OCI-LY7 (cell line): ENCODE measurements around the gene NEIL3. TPM values are rescaled to one million over a fixed set of nuclear protein-coding genes. Genes with fewer than 3 reads are reported as not detected.

Experiments used
- BruUV-seq: library from RNA; stranded (reverse); fragments of 400-500 nt; replicated peaks from 2 replicates; lab custom pipeline; 2021; lab: Mats Ljungman, UMichigan
- CTCF ChIA-PET: fragments of 300-600 bp; sonication (Branson Sonifier 250); formaldehyde crosslinking; loops from one replicate; lab custom pipeline; 2022; ENCODE audit warnings: antibody characterized with exemption; ENCODE audit not compliant: unreplicated experiment; lab: Charles Lee
- POLR2A ChIA-PET: fragments of 300-600 bp; sonication (Branson Sonifier 250); formaldehyde crosslinking; loops from one replicate; lab custom pipeline; 2022; ENCODE audit warnings: antibody characterized with exemption; lab: Charles Lee
- DNase-seq: peaks from one replicate; pipeline ENCODE4 v3.0.0-alpha.2; 2015; ENCODE audit warnings: low spot score
- H2AFZ ChIP-seq: fragments of 200-600 bp; sonication (generic), shearing (Covaris generic); 2 replicates; pipeline ENCODE4 v1.6.1; 2014; ENCODE audit warnings: mild to moderate bottlenecking, antibody characterized with exemption, low read length, moderate library complexity
- H3K27ac ChIP-seq: fragments of 200-600 bp; sonication (generic); 2 replicates; pipeline ENCODE4 v1.5.1; 2014; ENCODE audit warnings: mixed run types, low read depth, mild to moderate bottlenecking, moderate library complexity, low read length, inconsistent platforms; ENCODE audit not compliant: poor library complexity, severe bottlenecking
- H3K36me3 ChIP-seq: fragments of 200-600 bp; sonication (generic); 2 replicates; pipeline ENCODE4 v1.6.1; 2014; ENCODE audit warnings: mild to moderate bottlenecking, antibody characterized with exemption, low read length, moderate library complexity, mixed read lengths; ENCODE audit not compliant: insufficient read depth
- H3K4me1 ChIP-seq: fragments of 200-600 bp; sonication (generic); 2 replicates; pipeline ENCODE4 v1.5.1; 2014; ENCODE audit warnings: mild to moderate bottlenecking, low read length; ENCODE audit not compliant: insufficient read depth, poor library complexity, severe bottlenecking
- H3K4me2 ChIP-seq: fragments of 200-600 bp; sonication (generic); 2 replicates; pipeline ENCODE4 v1.6.1; 2014; ENCODE audit warnings: mild to moderate bottlenecking, low read length
- H3K4me3 ChIP-seq: fragments of 200-600 bp; sonication (generic); 2 replicates; pipeline ENCODE4 v1.5.1; 2014; ENCODE audit warnings: mild to moderate bottlenecking, low read depth, low read length; ENCODE audit not compliant: poor library complexity, severe bottlenecking
- H3K79me2 ChIP-seq: fragments of 200-600 bp; sonication (generic); 2 replicates; pipeline ENCODE4 v1.6.1; 2016; ENCODE audit warnings: low read depth, mild to moderate bottlenecking, low read length, moderate library complexity, mixed read lengths; ENCODE audit not compliant: insufficient read depth
- H3K9me2 ChIP-seq: fragments of 200-600 bp; sonication (generic); 2 replicates; pipeline ENCODE4 v1.6.1; 2016; ENCODE audit warnings: mild to moderate bottlenecking, low read length, mixed read lengths; ENCODE audit not compliant: insufficient read depth
- H3K9me3 ChIP-seq: fragments of 200-600 bp; sonication (generic); 2 replicates; pipeline ENCODE4 v1.6.1; 2014; ENCODE audit warnings: mild to moderate bottlenecking, mixed run types, low read length, mixed read lengths
- H4K20me1 ChIP-seq: fragments of 200-600 bp; sonication (generic); 2 replicates; pipeline ENCODE4 v1.6.1; 2014; ENCODE audit warnings: mild to moderate bottlenecking, antibody characterized with exemption, low read length, moderate library complexity, mixed read lengths; ENCODE audit not compliant: insufficient read depth
- EZH2phosphoT487 ChIP-seq: fragments of 200-600 bp; sonication (generic); IDR thresholded peaks from 2 replicates; pipeline ENCODE4 v1.6.1; 2018; ENCODE audit warnings: low read depth, borderline replicate concordance, mild to moderate bottlenecking, mixed run types, antibody characterized with exemption, low read length, moderate library complexity, mixed read lengths
- intact Hi-C: fragments of 100-400 bp; cut with micrococcal nuclease; formaldehyde crosslinking; loops from one replicate; pipeline ENCODE4 v1.10.0; 2022; ENCODE audit not compliant: unreplicated experiment
- total RNA-seq, 2 experiments: library from RNA; depleted of rRNA in 1 of 2; stranded (reverse); fragments of >200 nt in 1 of 2; shearing (Covaris generic) in 1 of 2; gene quantifications; 2 replicates each; pipeline ENCODE4 v1.2.3, GENCODE V29; 2014 to 2022
- TF ChIP-seq, protein P1 (sequence below): fragments of 200-600 bp; sonication (generic); conservative IDR thresholded peaks from 2 replicates; pipeline ENCODE4 v1.5.1; 2014; ENCODE audit warnings: mild to moderate bottlenecking, antibody characterized with exemption, low read length, moderate library complexity, mixed read lengths

The NEIL3 gene
- total RNA-seq, 2 experiments from 2014 or later: 19.1 to 22.9 TPM

GRCh38 chr4:177282284-177282835 lies 27.3 kb upstream of the NEIL3 start:
- DNase-seq: no peak

DNA sequence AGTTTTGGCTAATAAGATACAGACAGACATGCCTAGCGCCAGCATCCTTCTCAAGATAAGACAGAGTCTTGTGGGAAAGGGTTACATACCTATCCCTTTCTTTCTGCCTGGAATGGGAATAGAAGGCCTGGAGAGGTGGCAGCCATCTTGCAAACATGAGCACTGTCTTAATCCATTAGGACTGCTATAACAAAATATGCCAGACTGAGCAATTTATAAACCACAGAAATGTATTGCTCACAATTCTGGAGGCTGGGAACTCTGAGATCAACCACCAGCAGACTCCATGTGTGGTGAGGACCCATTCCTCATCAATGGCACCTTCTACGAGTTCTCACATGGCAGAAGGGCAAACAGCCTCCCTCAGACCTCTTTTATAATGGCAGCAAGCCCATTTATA lies 26.5 kb upstream of the NEIL3 start:
- H3K9me2 ChIP-seq: no peaks in the 10 kb centered on the region
- no peaks in the 10 kb centered on the region for H3K4me1 ChIP-seq
- intact Hi-C loops: no loop called here
- BruUV-seq: no TSS peak
- no peaks in the 10 kb centered on the region for H3K36me3 ChIP-seq
- no peak overlapping the region for H2AFZ ChIP-seq
- H3K9me3 ChIP-seq: no peaks in the 10 kb centered on the region
- ChIA-PET POLR2A (no interaction called here), CTCF (no interaction called here)
- no peak overlapping the region for H3K27ac ChIP-seq
- no peak for TF ChIP-seq EZH2phosphoT487
- TF ChIP-seq, protein P1, sequence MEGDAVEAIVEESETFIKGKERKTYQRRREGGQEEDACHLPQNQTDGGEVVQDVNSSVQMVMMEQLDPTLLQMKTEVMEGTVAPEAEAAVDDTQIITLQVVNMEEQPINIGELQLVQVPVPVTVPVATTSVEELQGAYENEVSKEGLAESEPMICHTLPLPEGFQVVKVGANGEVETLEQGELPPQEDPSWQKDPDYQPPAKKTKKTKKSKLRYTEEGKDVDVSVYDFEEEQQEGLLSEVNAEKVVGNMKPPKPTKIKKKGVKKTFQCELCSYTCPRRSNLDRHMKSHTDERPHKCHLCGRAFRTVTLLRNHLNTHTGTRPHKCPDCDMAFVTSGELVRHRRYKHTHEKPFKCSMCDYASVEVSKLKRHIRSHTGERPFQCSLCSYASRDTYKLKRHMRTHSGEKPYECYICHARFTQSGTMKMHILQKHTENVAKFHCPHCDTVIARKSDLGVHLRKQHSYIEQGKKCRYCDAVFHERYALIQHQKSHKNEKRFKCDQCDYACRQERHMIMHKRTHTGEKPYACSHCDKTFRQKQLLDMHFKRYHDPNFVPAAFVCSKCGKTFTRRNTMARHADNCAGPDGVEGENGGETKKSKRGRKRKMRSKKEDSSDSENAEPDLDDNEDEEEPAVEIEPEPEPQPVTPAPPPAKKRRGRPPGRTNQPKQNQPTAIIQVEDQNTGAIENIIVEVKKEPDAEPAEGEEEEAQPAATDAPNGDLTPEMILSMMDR: no peak
- H3K79me2 ChIP-seq: no peaks in the 10 kb centered on the region
- H3K4me2 ChIP-seq: no peak overlapping the region
- H4K20me1 ChIP-seq: no peaks in the 10 kb centered on the region
- H3K4me3 ChIP-seq: no peak overlapping the region
- no peak for DNase-seq

More at GRCh38 chr4:177282284-177282835, 27.3 kb upstream of the NEIL3 start:
- H3K4me2 ChIP-seq: no peak overlapping the region
- TF ChIP-seq EZH2phosphoT487: no peak
- TF ChIP-seq, protein P1: no peak
- ChIA-PET CTCF (interaction anchor here (0.5 kb wide), 1 partner anchor 10 kb away, joined by 5 read pairs; no protein-coding TSS in a partner anchor), POLR2A (interaction anchor here (0.7 to 1.6 kb wide), 2 partner anchors 15 to 172 kb away, joined by 6 to 9 read pairs; no protein-coding TSS in a partner anchor)
- H3K36me3 ChIP-seq: no peaks in the 10 kb centered on the region
- H3K9me2 ChIP-seq: no peaks in the 10 kb centered on the region
- no peak overlapping the region for H2AFZ ChIP-seq
- H4K20me1 ChIP-seq: no peaks in the 10 kb centered on the region
- H3K79me2 ChIP-seq: no peaks in the 10 kb centered on the region
- intact Hi-C loops: no loop called here
- no peaks in the 10 kb centered on the region for H3K9me3 ChIP-seq
- H3K4me3 ChIP-seq: no peak overlapping the region
- BruUV-seq: no TSS peak
- no peak overlapping the region for H3K27ac ChIP-seq
- no peaks in the 10 kb centered on the region for H3K4me1 ChIP-seq

- no TSS peak for BruUV-seq
- DNase-seq: no peak
- ChIA-PET POLR2A (interaction anchor here (0.7 kb wide), 2 partner anchors 91 to 1445 kb away, joined by 3 to 4 read pairs; no protein-coding TSS in a partner anchor), CTCF (no interaction called here)
- Histone ChIP-seq H3K36me3 (no peaks in the 10 kb centered on the region), H3K79me2 (no peaks in the 10 kb centered on the region), H2AFZ (no peak overlapping the region), H3K4me1 (no peaks in the 10 kb centered on the region), H4K20me1 (no peaks in the 10 kb centered on the region), H3K27ac (no peak overlapping the region), H3K9me3 (no peaks in the 10 kb centered on the region), H3K9me2 (no peaks in the 10 kb centered on the region; the same call in 1 of the 2 replicates), H3K4me2 (no peak overlapping the region), H3K4me3 (no peak overlapping the region)
- TF ChIP-seq, protein P1: no peak
- no peak for TF ChIP-seq EZH2phosphoT487
- intact Hi-C loops: no loop called here
Observed at GRCh38 chr4:177285953-177286352, 23.7 kb upstream of the NEIL3 start.
